Activated T-helper 9 cell treated with anti-CD3 and anti-CD28 coated beads, Interleukin-2, amount 50 U/mL, for 16 hours (primary cell): ENCODE data around the gene SMIM10L2A.
"Not testable (repeated sequence)": the region's sequence is repeated elsewhere in the genome, so short reads cannot be mapped to it uniquely, and the experiment has no call there.

ENCODE experiments used
- DNase-seq: peaks from one replicate; pipeline ENCODE4 v3.0.0-alpha.2; 2020; ENCODE audit warnings: low read depth

Gene SMIM10L2A

DNA sequence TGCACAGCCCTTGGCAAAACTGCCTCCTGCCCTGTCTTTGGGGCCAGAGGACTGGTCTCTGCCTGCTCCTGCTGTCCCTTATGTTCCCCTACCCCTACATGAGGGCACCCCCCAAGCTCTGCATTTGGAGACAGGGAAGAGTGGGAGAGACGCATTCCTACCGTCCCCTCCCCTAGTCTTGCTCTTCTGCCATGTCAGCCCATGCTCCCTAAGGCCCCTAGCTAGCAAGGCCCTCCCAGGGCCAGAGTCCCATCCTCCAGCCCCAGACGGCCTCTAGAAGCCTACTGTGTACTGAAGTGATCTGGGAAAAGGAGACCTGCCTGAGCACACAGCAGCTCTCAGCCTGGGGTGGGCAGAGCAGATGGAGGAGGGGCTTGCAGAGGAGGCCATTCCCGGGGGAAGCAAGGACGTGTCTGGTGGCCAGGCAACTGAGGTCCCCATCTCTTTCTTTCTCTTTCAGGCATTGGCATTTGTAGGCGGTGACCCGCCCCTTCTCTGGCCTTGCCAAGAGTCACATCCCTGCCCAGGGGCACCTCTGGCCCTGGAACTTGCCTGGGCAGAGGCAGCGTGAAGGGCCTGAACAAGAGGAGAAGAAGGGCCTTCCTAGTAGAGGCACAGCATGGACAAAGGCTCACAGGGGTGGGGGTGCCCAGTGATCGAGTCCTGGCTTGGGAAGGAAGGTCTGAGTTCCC lies 1.6 kb downstream of the SMIM10L2A start:
- not testable (repeated sequence) for DNase-seq

DNA sequence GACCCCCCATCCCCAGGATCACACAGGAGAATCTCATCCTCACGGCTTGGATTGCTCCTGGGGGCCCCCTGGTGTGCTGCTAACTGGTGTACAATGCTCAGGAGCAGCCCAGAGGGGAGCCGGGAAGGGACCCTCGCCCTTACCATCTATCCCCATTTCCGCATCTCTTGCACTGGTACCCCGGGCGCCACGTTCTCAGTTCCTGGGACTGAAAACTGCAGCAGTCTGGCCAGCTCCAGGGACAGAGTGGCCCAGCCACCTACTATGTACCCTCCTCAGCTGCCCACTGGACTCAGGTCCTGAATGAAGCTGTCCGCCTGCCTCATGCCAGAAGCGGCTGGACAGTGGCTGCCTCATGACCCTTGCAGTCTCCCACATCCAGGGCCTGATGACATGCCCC lies 2.7 kb downstream of the SMIM10L2A start:
- no peak for DNase-seq

- no peak for DNase-seq
Measured at GRCh38 chrX:135425026-135425965, 3.6 kb downstream of the SMIM10L2A start.

GRCh38 chrX:135429429-135429828 lies 7.7 kb downstream of the SMIM10L2A start:
- DNase-seq, result no peak

DNA sequence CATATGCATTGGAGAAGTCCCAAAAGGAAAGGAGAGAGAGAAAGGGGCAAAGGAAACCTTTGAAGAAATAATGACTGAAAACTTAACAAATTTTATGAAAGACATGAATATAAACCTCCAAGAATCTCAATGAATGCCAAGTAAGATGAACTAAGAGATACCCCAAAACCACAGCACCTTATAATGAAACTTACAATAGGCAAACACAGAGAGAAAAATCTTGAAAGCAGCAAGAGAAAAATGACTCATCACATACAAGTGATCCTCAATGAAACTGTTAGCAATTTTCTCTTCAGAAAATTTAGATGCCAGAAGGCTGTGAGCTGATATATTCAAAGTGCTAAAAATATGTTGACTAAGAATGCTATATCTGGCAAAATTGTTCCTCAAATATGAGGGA lies 10.1 kb downstream of the SMIM10L2A start:
- DNase-seq, result no peak

DNA sequence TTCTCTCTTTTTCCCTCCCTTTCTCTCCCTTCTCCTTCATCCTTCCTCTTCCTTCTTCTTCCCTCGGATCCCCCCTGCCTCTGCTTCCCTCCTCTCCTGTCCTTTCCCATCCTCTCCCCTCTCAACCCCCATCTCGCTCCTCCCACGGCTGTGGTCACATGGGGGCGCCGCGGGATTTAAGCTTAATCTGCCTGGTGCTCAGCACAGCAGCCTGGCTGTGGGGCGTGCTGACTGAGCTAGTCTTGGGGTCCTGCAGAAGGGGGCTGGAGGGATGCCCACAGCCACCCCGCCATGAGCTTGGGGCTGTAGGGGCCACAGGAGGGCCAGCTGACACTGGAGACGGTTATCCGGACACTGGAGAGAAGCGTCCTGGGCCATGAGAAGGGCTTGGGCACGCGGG lies 10.7 kb downstream of the SMIM10L2A start:
- DNase-seq, result no peak

DNA sequence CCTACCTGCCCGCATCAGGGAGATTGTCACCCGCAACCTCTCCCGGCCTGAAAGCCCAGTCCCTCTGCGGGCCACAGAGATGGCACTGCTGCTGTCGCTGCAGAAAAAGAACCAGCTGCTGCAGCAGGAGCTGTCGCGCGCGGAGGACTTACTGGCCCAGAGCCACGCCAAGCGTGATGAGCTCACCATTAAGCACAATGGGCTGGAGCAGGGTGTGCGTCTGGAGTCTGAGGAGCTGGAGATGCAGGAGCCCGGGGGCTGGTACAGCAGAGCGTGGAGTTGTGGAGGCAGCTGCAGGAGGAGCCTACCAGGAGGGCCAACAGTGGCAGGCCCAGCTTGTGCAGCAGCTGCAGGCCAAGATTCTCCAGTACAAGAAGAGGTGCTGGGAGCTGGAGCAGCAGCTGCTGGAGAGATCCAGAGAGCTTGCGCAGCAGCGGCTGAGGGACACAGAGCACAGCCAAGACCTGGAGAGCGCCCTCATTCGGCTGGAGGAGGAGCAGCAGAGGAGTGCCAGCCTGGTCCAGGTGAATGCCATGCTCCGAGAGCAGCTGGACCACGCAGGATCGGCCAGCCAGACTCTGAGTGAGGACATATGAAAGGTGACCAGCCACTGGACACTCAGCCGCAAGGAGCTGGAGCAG lies 11.3 kb downstream of the SMIM10L2A start:
- DNase-seq, result no peak

DNA sequence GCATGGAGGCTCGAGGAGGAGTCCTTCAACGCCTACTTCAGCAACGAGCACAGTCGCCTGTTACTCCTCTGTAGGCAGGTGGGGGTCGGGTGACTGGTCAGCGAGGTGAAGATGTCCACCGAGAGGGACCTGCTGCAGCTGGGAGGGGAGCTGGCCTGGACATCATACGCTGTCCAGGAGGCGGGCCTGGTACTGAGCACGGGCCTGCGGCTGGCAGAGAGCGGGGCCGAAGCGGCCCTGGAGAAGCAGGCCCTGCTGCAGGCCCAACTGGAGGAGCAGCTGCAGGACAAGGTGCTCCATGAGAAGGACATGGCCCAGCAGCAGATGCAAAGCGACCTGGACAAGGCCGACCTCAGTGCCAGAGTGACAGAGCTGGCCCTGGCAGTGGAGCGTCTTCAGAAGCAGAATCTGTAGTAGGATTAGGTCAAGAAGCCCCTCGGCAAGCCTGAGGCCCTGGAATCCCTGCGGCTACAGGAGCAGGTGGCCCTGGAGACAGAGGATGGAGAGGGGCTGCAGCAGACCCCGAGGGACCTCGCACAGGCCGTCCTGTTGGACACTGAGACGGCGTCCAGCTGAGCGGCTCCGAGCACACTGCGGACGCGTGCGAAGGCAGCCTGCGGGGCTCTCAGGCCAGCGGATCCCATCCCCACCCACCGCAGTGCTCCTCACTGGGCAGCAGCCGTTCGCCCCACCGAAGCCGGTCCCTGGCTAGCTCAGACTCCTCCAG lies 11.9 kb downstream of the SMIM10L2A start:
- DNase-seq, result no peak

- no peak for DNase-seq
Measured at GRCh38 chrX:135434258-135435138, 12.8 kb downstream of the SMIM10L2A start.

- no peak for DNase-seq
Measured at GRCh38 chrX:135435139-135435922, 13.6 kb downstream of the SMIM10L2A start.

GRCh38 chrX:135435933-135436332 lies 14.2 kb downstream of the SMIM10L2A start:
- no peak for DNase-seq

- DNase-seq, result no peak
Measured at GRCh38 chrX:135436456-135436855, 14.7 kb downstream of the SMIM10L2A start.

DNA sequence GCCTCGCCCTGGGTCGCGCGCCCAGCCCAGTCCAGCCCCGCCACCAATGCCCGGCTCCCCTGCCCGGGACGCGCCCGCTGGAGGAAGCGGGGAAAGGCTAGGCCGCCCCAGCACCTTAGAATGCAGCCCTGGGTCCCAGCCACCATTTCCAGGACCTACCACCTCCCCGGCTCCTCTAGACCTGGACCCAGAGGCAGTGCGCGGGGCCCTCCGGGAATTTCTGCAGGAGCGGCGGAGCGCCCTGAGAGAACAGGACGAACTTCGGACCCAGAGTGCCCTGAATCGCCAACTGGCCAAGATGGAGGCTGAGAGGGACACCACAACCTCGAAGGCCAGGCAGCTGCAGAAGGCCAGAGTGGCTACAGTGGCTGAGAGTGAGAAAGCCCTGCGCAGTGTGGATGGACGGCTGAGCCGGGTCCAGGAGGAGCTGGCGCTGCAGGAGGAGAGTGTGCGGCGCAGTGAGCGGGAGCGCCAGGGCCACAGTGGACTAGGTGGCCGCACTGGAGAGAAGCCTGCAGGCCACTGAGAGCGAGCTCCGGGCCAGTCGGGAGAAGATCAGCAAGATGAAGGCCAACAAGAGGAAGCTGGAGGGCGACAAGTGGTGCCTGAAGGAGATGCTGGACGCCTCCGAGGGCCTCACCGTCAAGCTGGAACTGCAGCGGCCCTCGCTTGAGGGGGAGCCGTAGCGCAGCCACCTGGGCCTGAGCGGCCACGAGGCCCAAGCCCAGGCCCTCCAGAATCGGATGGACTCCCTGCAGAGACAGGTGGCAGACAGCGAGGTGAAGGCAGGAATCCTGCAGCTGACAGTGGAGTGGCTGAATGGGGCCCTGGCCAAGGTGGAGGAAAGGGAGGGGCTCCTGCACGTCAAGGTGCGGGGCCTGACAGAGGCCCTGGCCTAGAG lies 15.5 kb downstream of the SMIM10L2A start:
- no peak for DNase-seq

GRCh38 chrX:135437867-135438733 lies 16.4 kb downstream of the SMIM10L2A start:
- no peak for DNase-seq

- DNase-seq, result no peak
Measured at GRCh38 chrX:135438734-135439043, 16.9 kb downstream of the SMIM10L2A start.

- DNase-seq, result no peak
Measured at GRCh38 chrX:135449637-135450550, 28.1 kb downstream of the SMIM10L2A start.

GRCh38 chrX:135453381-135453780 lies 31.6 kb downstream of the SMIM10L2A start:
- no peak for DNase-seq
